HCT116 (cell line): ENCODE results near the gene GRID2.

ENCODE experiments used
- EGR1 ChIP-seq: IDR thresholded peaks from 2 replicates; pipeline ENCODE4 v1.6.1; 2012; ENCODE audit warnings: low read depth
- EZH2phosphoT487 ChIP-seq: fragments of 200-600 bp; IDR thresholded peaks from 2 replicates; pipeline ENCODE4 v1.6.1; 2018; ENCODE audit warnings: antibody characterized with exemption, borderline replicate concordance
- JUND ChIP-seq: IDR thresholded peaks from 2 replicates; pipeline ENCODE4 v1.6.1; 2012
- POLR2A ChIP-seq: IDR thresholded peaks from 2 replicates; pipeline ENCODE4 v1.7.0; 2011; ENCODE audit warnings: borderline replicate concordance; ENCODE audit not compliant: insufficient read depth, insufficient read length; ENCODE audit errors: extremely low read depth
- POLR2AphosphoS5 ChIP-seq: IDR thresholded peaks from 2 replicates; pipeline ENCODE4 v1.6.1; 2011; ENCODE audit warnings: mild to moderate bottlenecking, low read depth, low read length, moderate library complexity
- SRF ChIP-seq: IDR thresholded peaks from 2 replicates; pipeline ENCODE4 v1.6.1; 2012; ENCODE audit warnings: low read depth
- TCF7L2 ChIP-seq: IDR thresholded peaks from 2 replicates; pipeline ENCODE4 v1.7.0; 2011; ENCODE audit warnings: borderline replicate concordance, inconsistent platforms; ENCODE audit not compliant: insufficient read depth, insufficient read length; ENCODE audit errors: extremely low read depth
- TF ChIP-seq, protein P1 (sequence below), 3 experiments: fragments of 200-600 bp in 1 of 3; sonication (generic) in 1 of 3; IDR thresholded peaks in 2 of 3; conservative IDR thresholded peaks in 1 of 3; 2 replicates each; pipeline ENCODE4 v1.5.1; 2012 to 2017; ENCODE audit warnings: low read depth in 2 of 3, low read length in 2 of 3, antibody characterized with exemption in 1 of 3, borderline replicate concordance in 1 of 3, control low read depth in 1 of 3, mild to moderate bottlenecking in 1 of 3, mixed read lengths in 1 of 3, mixed run types in 1 of 3, moderate library complexity in 1 of 3; ENCODE audit not compliant: insufficient read depth in 1 of 3
- TF ChIP-seq, protein P2 (sequence below): IDR thresholded peaks from 2 replicates; pipeline ENCODE4 v1.6.1; 2011; ENCODE audit warnings: mild to moderate bottlenecking, low read length, moderate library complexity; ENCODE audit not compliant: insufficient replicate concordance; ENCODE audit errors: extremely low read depth
- TF ChIP-seq, protein P3 (sequence below): IDR thresholded peaks from 2 replicates; pipeline ENCODE4 v1.6.1; 2012

DNA sequence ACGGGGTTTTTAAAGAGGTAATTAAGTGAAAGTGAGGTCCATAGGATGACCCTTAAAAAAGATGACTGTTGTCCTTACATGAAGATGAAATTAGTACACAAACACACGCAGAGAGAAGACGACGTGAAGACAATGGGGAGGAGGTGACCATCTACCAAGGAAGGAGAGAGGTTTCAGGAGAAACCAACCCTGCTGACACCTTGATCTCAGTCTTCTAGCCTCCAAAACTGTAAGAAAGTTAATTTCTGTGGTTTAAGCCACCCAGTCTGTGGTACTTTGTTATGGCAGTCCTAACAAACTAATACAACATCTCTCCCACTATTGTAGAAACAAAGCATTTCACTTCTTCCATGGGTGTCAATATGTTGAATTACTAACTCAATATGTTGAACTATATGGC, 1385.2 kb downstream of the GRID2 start:
- TF ChIP-seq, protein P1, sequence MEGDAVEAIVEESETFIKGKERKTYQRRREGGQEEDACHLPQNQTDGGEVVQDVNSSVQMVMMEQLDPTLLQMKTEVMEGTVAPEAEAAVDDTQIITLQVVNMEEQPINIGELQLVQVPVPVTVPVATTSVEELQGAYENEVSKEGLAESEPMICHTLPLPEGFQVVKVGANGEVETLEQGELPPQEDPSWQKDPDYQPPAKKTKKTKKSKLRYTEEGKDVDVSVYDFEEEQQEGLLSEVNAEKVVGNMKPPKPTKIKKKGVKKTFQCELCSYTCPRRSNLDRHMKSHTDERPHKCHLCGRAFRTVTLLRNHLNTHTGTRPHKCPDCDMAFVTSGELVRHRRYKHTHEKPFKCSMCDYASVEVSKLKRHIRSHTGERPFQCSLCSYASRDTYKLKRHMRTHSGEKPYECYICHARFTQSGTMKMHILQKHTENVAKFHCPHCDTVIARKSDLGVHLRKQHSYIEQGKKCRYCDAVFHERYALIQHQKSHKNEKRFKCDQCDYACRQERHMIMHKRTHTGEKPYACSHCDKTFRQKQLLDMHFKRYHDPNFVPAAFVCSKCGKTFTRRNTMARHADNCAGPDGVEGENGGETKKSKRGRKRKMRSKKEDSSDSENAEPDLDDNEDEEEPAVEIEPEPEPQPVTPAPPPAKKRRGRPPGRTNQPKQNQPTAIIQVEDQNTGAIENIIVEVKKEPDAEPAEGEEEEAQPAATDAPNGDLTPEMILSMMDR (IDR thresholded peaks at IDR 0.05 in 2 of 3, conservative IDR thresholded peaks at IDR 0.05 in 1 of 3; ENCODE audit: borderline replicate concordance in 1 of 3, insufficient read depth in 1 of 3, low read depth in 2 of 3, low read length in 2 of 3), result no peak
- no peak for TF ChIP-seq TCF7L2
- TF ChIP-seq POLR2A, result no peak
- no peak for TF ChIP-seq EZH2phosphoT487
- TF ChIP-seq, protein P2, sequence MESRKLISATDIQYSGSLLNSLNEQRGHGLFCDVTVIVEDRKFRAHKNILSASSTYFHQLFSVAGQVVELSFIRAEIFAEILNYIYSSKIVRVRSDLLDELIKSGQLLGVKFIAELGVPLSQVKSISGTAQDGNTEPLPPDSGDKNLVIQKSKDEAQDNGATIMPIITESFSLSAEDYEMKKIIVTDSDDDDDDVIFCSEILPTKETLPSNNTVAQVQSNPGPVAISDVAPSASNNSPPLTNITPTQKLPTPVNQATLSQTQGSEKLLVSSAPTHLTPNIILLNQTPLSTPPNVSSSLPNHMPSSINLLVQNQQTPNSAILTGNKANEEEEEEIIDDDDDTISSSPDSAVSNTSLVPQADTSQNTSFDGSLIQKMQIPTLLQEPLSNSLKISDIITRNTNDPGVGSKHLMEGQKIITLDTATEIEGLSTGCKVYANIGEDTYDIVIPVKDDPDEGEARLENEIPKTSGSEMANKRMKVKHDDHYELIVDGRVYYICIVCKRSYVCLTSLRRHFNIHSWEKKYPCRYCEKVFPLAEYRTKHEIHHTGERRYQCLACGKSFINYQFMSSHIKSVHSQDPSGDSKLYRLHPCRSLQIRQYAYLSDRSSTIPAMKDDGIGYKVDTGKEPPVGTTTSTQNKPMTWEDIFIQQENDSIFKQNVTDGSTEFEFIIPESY, result no peak
- no peak for TF ChIP-seq POLR2AphosphoS5
- TF ChIP-seq SRF, result no peak
- TF ChIP-seq JUND, result no peak
- no peak for TF ChIP-seq EGR1
- TF ChIP-seq, protein P3, sequence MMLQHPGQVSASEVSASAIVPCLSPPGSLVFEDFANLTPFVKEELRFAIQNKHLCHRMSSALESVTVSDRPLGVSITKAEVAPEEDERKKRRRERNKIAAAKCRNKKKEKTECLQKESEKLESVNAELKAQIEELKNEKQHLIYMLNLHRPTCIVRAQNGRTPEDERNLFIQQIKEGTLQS, result no peak
